ENCODE measurements around the gene ACP7.
"Not testable (repeated sequence)": the region's sequence is repeated elsewhere in the genome, so short reads cannot be mapped to it uniquely, and the experiment has no call there.

The ACP7 gene

DNA sequence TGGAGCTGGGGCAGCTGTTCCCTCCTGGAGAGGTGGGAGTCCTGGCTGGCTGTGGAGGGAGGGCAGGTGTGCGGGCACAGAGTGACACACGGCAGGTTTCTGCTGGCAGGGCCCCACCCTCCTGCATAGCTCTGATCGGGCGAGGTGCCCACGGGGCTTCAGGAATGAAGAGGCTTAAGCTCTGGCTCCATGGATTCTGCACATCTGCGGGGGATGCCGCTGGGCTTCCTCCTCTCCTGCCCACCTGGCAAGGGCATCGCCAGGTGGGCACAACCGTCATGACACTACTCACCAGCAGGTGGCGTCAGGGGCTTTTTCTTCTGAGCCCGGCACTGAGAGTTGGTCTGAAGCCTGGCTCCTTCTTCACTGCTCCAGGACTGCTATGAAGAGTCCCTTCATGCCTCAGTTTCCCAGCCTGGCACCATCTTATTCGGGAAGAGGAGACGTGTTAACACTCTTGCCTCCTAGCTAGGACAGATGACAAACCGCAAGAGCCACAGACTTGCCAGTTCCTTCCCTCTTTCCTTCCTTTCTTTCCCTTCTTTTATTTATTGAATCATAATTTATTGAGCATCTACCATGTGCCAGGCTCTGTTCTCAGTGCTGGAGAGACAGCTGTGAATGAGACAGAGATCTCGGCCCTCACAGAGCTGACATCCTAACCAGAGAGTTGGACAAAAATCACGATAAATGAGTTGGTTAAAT is 26.2 kb downstream of the ACP7 start:
- peak; percentile 43 to 45 for DNase-seq

DNA sequence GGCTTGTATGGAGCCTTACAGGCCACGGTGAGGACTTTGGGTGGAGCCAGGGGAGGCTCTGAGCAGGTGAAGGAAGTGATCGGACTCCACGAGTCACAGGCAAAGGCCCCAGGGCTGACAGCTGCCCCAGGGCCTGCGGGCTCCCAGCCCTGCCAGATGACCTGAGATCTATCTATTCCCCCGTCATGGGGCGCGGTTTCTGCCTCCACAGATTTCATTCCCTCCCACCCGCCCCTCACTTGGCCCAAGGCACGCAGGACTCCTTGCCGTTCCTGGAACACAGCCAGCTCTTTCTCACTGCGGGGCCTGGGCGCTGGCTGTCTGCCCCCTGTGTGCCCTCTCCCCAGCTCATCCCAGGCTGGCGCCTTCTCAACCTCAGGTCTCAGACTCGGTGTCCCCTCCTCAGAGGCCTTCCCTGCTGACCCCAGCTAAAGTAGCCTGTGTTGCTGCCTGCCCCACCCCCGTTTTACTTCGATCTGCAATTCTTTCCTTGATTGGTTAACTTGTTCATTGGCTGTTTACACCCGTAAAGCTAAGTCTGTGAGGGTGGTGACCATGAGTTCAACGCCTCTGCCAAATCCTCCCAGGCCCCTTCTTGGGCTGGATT is 27.5 kb downstream of the ACP7 start:
- DNase-seq = no peak

- DNase-seq = no peak
These were observed 28.2 kb downstream of the ACP7 start for GRCh38 chr19:39112338-39112890.

GRCh38 chr19:39113199-39113598 is 29.0 kb downstream of the ACP7 start:
- DNase-seq = no peak

DNA sequence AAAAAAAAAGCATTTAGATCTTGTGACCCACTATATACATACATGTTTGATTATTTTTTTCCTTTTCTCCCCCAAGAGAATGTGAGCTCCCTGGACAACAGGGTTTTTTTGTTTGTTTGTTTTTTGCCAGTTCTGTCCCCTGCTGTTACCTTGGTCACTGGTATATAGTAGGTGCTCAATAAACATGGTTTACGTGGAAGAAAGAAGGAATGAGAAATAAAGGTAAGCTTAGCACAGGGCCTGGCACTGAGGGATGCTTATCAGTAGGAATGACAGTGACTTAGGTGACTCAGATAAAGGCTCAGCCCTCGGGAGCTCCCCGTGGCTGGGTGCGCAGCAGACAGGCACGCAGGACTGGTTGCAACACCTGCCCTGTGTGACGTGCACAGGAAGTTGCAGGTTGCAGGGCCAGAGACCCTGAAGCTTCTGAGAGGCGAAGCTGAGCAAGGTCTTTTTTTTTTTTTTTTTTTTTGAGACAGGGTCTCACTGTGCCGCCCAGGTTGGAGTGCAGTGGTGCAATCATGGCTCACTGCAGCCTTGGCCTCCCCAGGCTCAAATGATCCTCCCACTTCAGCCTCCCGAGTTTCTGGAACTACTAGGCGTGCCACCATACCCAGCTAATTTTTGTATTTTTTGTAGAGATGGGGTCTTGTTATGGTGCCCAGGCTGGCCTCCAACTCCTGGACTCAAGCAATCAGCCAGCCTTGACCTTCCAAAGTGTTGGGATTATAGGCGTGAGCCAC is 31.1 kb downstream of the ACP7 start:
- DNase-seq = no peak

GRCh38 chr19:39117023-39117422 is 32.9 kb downstream of the ACP7 start:
- DNase-seq = not testable (repeated sequence)

DNA sequence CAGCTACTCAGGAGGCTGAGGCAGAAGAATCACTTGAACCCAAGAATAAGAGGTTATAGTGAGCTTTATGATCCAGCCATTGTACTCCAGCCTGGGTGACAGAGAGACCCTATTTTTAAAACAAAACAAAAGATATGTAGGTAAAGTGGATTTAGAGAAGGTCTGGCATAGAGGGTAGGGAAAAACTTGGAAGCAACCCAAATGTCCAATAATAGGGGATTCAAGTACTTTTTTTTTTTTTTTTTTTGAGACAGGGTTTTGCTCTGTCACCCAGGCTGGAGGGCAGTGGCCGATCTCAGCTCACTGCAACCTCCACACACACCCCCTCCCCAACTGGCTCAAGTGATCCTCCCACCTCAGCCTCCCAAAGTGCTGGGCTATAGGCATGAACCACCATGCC is 35.7 kb downstream of the ACP7 start:
- no peak for DNase-seq

DNA sequence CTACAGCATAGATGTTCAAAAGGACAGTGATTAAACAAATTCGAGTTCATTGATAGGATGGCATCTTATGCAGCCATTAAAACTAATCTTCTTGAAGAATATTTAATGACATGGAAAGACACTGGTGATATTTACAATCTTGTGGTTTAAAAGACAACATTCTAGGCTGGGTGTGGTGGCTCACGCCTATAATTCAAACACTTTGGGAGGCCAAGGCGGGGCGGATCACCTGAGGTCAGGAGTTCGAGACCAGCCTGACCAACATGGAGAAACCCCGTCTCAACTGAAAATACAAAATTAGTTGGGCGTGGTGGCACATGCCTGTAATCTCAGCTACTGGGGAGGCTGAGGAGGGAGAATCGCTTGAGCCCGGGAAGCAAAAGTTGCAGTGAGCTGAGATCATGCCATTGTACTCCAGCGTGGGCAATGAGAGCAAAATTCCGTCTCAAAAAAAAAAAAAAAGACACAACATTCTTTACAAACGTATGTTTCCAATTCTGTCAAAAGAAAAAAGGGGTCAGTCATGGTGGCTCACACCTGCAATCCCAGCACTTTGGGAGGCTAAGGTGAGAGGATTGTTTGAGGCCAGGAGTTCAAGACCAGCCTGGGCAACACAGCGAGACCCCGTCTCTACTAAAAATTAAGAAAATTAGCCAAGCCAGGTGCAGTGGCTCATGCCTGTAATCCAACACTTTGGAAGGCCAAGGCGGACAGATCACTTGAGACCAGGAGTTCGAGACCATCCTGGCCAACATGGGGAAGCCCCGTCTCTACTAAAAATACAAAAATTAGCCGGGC is 39.0 kb downstream of the ACP7 start:
- no peak for DNase-seq

GRCh38 chr19:39124136-39124764 is 40.1 kb downstream of the ACP7 start:
- DNase-seq = no peak

- no peak for DNase-seq
These were observed 41.0 kb downstream of the ACP7 start for GRCh38 chr19:39125199-39125553.

DNA sequence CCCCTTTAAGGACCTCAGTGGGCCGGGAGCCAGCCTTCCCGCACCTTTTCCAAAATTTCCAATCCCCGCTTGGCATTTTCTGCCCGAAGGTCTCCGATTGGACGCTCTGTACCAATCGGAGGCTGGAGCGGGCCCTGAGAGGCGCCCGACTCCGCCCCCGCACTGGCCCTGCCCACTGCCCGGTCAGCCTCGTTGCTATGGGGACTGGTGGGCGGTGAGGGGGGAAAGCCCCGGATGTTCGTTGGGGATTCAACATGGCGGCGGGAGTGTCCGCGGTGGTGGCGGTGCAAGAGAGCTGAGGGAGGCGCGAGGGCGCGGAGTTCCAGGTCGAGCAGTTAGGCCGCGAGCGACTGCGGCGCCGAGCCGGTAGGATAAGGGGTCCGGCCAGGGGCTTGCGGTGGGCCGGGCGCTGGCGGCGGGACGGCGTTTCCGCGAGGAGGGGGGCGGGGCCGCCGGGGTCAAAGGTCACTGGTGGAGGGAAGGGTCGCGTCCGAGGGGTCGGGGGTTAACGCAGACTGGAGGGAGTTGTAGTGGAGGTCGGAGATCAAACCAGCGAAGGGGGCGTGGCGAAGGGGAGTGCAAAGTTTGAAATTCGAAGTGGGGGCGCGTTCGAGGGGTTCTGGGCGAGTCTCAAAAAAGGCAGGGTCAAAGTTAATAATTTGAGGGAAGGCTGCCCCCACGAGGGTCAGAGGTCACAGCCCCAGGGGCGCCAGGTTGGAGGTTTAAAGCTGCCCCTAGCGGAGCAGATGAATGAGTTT is 41.6 kb downstream of the ACP7 start, which contains the start of gene PAK4:
Gene PAK4, plus strand, starts transcription at position 233 of the 758 bp plus-strand sequence. CDS start 43,768 bp downstream, outside the sequence.
- DNase-seq = peak; percentile 99

- DNase-seq = no peak
These were observed 42.4 kb downstream of the ACP7 start for GRCh38 chr19:39126312-39127187.

GRCh38 chr19:39127812-39128515 is 43.8 kb downstream of the ACP7 start:
- no peak for DNase-seq

- DNase-seq = no peak
These were observed 44.4 kb downstream of the ACP7 start for GRCh38 chr19:39128516-39129079.

- DNase-seq = no peak
These were observed 44.9 kb downstream of the ACP7 start for GRCh38 chr19:39129116-39129515.

DNA sequence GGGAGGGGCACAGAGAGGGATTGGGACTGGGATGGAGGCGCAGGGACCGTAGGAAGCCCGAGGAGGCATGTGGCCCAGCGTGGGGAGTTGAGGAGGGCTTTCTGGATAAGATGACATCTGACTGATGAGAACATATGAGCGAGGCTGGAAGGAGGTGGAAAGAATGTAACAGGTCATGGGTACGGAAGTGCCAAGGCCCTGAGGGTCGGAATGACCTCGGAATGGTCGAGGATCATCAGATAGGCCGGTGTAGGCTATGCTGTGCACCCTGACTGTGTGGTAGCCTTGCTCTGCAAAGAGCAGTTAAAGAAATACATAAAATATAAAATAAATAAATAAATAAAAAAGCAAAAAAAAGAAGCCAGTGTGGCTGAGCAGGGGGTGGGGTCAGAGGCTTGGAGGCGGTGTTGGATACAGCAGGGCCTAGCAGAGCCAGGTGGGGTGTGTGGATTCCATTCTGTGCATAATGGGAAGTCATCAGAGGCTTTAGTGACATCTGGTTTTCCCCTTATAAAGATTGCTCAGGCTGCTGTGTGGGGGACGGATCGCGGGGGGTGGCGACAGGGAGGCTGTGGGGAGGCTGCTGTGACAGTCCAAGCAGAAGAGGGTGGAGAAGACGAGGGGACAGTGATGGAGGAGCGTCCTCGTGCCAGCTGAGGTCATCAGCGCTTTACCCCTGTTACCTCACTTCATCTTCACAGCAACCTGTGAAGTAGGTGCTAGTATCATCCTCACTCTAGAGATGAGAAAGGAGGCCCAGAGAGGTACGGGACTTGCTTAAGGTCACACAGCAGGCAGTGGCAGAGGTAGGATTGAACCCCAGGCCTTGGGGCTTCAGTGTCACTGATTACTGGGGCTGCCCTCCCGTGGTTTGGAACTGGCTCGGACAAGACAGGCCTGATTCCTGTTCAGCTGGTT is 46.4 kb downstream of the ACP7 start:
- no peak for DNase-seq

DNA sequence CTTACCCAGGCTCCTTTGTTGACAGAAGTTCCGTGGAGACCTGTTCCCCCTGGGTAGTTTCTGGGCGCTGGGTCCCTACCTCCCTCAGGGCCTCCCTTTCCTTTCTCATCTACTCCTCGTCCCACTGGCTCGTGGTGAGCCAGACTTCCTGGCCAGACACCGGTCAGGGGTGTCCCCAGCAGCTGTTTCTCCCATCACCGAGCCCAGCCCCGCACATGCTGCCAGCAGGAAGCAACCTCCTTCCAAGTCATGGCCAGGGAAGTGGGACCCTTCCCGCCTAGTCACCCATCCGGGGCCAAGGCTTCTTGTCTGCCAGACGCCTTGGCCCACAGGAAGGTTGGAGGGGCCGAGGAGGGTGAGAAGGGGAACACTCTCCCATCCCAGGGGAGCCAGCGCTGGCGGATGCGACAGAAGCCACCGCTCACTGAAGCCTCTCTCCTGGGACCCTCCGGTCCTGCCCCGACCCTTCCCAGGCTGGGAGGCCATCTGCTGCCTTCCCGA is 47.1 kb downstream of the ACP7 start:
- no peak for DNase-seq

GRCh38 chr19:39132344-39132969 is 48.3 kb downstream of the ACP7 start:
- DNase-seq = no peak

Measured in SHP77 (cell line).